ENCODE data around the gene XRN2.

DNA sequence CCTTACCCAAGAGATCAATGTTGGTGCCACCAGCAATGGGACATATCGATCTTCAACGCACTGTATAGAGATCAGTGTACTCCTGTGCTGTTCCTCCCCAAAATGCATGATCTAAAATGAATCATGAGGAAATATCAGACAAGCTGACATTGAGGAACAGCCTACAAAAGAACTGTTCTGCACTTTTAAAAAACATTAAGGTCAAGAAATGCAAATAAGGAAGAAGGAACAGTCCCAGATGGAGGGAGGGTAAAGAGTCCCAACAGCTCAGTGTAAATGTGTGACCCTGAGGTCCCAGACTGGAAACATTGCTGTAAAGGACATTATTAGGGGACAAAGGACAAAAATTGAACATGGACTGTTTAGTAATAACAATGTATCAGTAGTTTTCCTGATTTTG lies 24.3 kb upstream of the XRN2 start:
- TF ChIP-seq CTCF (IDR thresholded peaks at IDR 0.05; ENCODE audit: poor library complexity, severe bottlenecking) (no peak), RAD21 (conservative IDR thresholded peaks at IDR 0.05) (no peak)

Data from neural cell (in vitro differentiated cells).